ENCODE measurements around the gene ECT2L.

DNA sequence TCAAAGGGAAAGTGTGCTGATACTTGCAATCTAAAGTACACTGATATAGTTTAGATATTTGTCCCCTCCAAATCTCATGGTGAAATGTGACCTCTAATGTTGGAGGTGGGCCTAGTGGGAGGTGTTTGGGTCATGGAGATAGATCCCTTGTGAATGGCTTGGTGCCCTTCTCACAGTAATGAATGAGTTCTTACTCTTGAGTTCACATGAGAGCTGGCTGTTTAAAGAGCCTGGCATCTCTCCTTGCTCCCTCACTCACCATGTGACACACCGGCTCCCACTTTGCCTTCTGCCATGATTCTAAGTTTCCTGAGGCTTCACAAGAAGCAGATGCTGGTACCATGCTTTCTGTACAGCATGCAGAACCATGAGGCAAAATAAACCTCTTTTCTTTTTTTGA is 114.1 kb downstream of the ECT2L start:
- TF ChIP-seq JUND (IDR thresholded peaks at IDR 0.05) (no peak), SP1 (IDR thresholded peaks at IDR 0.05) (no peak), GABPA (IDR thresholded peaks at IDR 0.05 in 1 of 2, conservative IDR thresholded peaks at IDR 0.05 in 1 of 2) (no peak), HNF4G (IDR thresholded peaks at IDR 0.05) (no peak), YY1 (IDR thresholded peaks at IDR 0.05) (no peak)
- TF ChIP-seq, protein P1, sequence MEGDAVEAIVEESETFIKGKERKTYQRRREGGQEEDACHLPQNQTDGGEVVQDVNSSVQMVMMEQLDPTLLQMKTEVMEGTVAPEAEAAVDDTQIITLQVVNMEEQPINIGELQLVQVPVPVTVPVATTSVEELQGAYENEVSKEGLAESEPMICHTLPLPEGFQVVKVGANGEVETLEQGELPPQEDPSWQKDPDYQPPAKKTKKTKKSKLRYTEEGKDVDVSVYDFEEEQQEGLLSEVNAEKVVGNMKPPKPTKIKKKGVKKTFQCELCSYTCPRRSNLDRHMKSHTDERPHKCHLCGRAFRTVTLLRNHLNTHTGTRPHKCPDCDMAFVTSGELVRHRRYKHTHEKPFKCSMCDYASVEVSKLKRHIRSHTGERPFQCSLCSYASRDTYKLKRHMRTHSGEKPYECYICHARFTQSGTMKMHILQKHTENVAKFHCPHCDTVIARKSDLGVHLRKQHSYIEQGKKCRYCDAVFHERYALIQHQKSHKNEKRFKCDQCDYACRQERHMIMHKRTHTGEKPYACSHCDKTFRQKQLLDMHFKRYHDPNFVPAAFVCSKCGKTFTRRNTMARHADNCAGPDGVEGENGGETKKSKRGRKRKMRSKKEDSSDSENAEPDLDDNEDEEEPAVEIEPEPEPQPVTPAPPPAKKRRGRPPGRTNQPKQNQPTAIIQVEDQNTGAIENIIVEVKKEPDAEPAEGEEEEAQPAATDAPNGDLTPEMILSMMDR (IDR thresholded peaks at IDR 0.05; ENCODE audit: low read depth, low read length, missing input control), result no peak
- TF ChIP-seq, protein P2, sequence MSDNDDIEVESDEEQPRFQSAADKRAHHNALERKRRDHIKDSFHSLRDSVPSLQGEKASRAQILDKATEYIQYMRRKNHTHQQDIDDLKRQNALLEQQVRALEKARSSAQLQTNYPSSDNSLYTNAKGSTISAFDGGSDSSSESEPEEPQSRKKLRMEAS (IDR thresholded peaks at IDR 0.05), result no peak
